ENCODE measurements around the gene MPZL3.

Gene MPZL3, protein sequence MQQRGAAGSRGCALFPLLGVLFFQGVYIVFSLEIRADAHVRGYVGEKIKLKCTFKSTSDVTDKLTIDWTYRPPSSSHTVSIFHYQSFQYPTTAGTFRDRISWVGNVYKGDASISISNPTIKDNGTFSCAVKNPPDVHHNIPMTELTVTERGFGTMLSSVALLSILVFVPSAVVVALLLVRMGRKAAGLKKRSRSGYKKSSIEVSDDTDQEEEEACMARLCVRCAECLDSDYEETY

GRCh38 chr11:118251858-118252652 is at the start of gene MPZL3:
TSS of gene MPZL3 (minus strand) at chr11:118252365. CDS start at chr11:118252294, 71 bp downstream.
- peak; percentile 67 for DNase-seq (ENCODE audit: low read depth)

DNA sequence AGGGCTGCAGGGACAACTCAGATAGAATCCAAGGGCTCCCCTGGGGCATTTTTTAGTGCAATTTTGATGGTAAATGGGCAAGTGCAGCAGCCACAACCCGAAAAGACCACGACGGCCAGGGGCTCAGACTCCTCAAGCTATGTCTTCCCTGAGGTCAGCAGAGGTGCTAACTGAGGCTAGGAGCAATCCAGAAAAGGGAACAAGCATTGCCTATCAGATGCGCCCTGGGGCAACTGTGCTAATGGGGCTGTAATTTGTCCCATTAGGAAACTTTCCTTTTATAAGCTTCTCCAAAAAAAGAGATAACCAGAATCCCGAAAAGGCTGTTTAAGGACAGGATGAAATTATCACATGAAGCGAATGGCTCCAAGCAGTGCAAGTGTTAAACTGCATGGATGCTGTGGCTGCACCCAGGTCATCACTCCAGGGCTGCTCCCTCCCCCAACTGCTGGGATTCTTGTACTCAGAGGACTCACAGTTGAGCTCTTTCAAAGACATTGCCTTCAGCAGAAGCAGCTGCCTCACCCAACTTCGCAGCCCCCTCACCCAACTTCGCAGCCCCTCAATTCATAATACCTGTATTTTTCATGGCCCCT is 49.5 kb upstream of the MPZL3 start:
- no peak for DNase-seq (ENCODE audit: low read depth)

DNA sequence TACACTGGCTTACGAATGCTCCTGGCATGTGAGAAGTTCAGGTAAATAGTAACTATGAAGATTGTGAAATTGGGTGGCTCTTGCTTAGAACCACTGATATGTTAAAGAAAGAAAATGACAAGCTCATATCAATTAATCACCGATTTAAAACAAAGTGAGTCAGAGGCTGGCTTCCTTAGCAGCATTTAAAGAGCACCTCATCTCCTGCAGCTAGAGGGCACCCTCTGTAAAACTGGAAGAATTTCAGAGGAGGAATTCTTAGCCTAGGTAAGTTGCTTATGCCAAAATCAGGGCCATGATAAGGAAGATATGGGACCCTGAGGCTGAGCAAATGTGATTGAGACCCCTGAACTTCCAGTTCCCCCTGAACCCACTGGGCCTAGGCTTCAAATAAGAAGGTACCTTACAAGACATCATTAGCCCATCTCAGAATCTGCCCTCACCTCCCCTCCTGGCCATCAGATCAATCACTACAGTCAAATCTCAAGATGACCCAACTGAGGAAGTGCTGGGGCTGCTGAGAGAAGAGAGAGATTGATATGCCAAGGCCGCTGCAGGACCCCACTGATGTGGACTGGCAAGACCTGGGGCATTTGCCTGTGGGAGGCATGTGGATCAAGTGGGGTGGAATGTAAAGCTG is 43.8 kb upstream of the MPZL3 start:
- no peak for DNase-seq (ENCODE audit: low read depth)

DNA sequence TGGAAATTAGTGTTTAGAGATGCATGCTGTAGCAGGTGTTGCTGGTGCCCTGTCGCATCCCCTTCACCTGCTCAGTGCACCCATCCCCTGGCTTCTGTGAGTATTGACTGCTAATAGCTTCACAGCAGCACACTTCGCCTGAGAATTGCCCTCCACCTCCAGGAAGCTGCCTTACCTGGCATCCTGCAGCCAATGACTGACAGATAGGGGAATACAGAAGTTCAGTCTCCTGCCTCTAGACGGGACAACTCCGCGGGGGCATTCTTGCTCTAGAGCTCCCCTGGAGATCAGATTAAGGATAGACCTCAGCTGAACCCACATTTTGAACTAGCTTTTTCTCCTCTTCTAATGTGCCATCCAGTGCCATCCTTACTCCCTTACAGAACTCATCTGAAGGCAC is 43.0 kb upstream of the MPZL3 start:
- DNase-seq (ENCODE audit: low read depth), result no peak

DNA sequence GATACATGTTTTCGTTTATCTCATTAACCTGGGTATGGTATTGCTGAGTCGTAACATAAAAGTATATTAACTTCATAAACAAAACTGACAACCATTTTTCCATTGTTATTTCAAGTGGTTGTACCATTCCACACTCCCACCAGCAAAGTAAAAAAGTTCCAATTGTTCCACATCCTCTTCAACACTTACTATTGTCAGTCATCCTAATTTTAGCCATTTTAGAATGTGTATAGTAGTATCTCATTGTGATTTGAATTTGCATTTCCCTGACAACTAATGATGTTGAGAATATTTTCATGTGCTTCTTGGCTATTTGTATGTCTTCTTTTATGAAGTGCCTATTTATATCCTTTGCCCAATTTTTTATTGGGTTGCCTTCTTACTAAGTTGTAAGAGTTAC is 41.9 kb upstream of the MPZL3 start:
- no peak for DNase-seq (ENCODE audit: low read depth)

GRCh38 chr11:118291477-118292135 is 39.4 kb upstream of the MPZL3 start:
- DNase-seq (ENCODE audit: low read depth), result no peak

- no peak for DNase-seq (ENCODE audit: low read depth)
Measured at GRCh38 chr11:118290923-118291322, 38.8 kb upstream of the MPZL3 start.

DNA sequence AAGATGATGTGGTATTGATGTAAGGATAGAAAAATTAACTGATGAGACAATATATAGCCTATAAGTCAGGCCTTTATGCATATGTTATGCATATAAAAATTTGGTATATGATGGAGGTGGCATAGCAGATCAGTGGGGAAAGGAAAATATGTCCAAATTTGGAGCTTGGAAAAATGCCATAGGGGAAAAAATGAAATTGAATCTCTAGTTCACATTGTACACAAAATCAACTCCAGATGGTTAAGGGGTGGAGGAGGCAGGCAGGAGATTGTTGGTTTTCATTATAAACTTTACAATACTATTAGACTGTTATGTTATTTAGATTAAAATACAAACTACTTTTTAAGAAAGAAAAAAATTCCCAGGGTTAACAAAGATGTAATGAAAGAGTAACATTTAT is 37.2 kb upstream of the MPZL3 start:
- no peak for DNase-seq (ENCODE audit: low read depth)

- no peak for DNase-seq (ENCODE audit: low read depth)
Measured at GRCh38 chr11:118287006-118287405, 34.8 kb upstream of the MPZL3 start.

- no peak for DNase-seq (ENCODE audit: low read depth)
Measured at GRCh38 chr11:118286545-118286944, 34.4 kb upstream of the MPZL3 start.

- DNase-seq (ENCODE audit: low read depth), result no peak
Measured at GRCh38 chr11:118283756-118284350, 31.7 kb upstream of the MPZL3 start.

- no peak for DNase-seq (ENCODE audit: low read depth)
Measured at GRCh38 chr11:118283037-118283636, 31.0 kb upstream of the MPZL3 start.

GRCh38 chr11:118282606-118283005 is 30.4 kb upstream of the MPZL3 start:
- DNase-seq (ENCODE audit: low read depth), result no peak

GRCh38 chr11:118281284-118281683 is 29.1 kb upstream of the MPZL3 start:
- DNase-seq (ENCODE audit: low read depth), result no peak

- no peak for DNase-seq (ENCODE audit: low read depth)
Measured at GRCh38 chr11:118277312-118277711, 25.1 kb upstream of the MPZL3 start.

GRCh38 chr11:118276422-118276821 is 24.3 kb upstream of the MPZL3 start:
- DNase-seq (ENCODE audit: low read depth), result no peak

GRCh38 chr11:118275176-118275575 is 23.0 kb upstream of the MPZL3 start:
- no peak for DNase-seq (ENCODE audit: low read depth)

DNA sequence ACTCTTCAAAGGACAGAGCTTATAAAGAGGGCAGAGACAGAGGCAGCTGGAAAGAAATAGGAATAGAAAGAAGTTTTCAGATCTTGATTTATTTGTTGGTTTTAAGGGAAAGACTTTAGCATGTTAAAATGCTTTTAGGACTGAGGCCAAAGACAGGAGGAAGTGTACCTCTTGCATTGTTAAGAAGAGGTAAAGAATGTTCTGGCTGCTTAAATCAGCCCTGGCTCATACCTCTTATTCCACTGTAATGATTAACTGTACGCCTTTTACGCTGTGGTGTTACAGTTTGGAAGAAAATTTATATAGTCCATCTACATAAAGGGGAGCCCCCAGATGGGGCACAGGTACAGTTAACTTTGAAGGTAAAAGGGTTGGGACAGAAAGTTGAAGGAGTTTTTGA is 22.0 kb upstream of the MPZL3 start:
- no peak for DNase-seq (ENCODE audit: low read depth)

DNA sequence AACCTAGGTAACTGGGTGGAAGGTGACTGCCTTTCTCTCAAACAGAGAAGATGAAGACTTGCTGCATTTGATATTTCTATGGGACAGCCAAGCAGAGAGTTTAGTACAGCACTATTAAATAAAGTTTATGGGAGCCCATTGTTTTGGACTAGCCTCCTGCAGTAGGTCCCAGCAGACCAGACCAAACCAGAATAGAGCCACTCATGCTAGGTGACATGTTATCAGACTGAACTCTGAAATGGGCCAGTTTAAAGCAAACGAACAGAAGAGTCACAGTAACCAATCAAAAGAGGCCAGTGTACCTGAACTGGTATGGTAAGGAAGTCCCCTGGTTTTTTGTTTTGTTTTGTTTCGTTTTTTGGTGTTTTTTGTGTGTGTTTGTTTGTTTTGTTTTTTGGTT is 19.8 kb upstream of the MPZL3 start:
- DNase-seq (ENCODE audit: low read depth), result no peak

GRCh38 chr11:118267486-118267885 is 15.3 kb upstream of the MPZL3 start:
- no peak for DNase-seq (ENCODE audit: low read depth)

- no peak for DNase-seq (ENCODE audit: low read depth)
Measured at GRCh38 chr11:118265954-118266353, 13.8 kb upstream of the MPZL3 start.

All from activated T-helper 1 cell treated with Interleukin-2 at 50 U/mL for 16 hours (primary cell).